Myocyte (in vitro differentiated cells): ENCODE results near the gene SUPT5H. TPM values are rescaled to one million over a fixed set of nuclear protein-coding genes. Genes with fewer than 3 reads are reported as not detected.

ENCODE experiments used
- DNase-seq: peaks from one replicate; pipeline ENCODE4 v3.0.0-alpha.2; 2012; ENCODE audit warnings: low read depth
- microRNA-seq: library from miRNA; unstranded; fragments of <30 nt; microRNA quantifications from one replicate; pipeline ENCODE4, GENCODE V29; 2016
- total RNA-seq: library from RNA; depleted of rRNA; stranded (reverse); fragments of >200 nt; gene quantifications from 2 replicates; pipeline ENCODE4 v1.2.3, GENCODE V29; 2014

The SUPT5H gene
- total RNA-seq, 1 donor from 2014 or later: 124 TPM

DNA sequence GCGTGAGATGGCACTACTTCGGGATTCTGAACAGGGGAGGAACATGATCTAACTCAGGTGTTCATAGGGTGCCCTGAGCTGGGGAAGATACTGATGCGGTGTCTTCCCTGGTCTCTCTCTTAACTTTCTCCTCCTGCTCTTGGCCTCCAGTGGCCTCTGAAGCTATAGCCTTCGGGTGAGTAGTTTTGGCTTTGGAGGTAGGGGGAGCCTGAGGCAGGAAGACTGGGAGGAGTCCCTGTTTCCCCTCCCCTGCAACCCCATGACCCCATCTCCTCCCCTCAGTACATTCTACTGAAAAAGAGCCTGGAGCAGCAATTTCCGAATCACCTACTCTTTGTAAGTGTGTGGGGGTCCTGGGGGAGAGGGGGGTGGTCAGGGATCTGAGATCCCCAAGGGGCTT is 73.1 kb downstream of the SUPT5H start:
- no peak for DNase-seq

DNA sequence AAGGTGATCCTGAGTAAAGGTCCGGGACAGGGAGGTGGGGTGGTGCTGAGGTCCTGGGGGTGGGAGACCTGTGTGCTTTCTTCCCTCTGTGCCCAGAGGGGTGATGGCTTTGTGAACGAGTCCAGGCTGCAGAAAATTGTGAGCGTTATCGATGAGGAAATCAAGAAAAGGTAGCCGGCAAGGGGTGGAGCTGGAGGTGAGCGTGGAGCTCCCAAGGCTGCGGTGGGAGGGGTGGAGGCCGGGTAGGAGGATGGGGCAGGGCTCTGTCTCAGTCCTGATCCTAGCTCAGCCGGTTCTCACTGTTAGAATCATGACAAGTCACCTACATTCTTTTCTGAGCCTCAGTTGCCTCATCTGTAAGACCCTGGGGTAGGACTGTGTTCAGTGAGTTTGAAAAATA is 73.6 kb downstream of the SUPT5H start:
- DNase-seq: no peak

DNA sequence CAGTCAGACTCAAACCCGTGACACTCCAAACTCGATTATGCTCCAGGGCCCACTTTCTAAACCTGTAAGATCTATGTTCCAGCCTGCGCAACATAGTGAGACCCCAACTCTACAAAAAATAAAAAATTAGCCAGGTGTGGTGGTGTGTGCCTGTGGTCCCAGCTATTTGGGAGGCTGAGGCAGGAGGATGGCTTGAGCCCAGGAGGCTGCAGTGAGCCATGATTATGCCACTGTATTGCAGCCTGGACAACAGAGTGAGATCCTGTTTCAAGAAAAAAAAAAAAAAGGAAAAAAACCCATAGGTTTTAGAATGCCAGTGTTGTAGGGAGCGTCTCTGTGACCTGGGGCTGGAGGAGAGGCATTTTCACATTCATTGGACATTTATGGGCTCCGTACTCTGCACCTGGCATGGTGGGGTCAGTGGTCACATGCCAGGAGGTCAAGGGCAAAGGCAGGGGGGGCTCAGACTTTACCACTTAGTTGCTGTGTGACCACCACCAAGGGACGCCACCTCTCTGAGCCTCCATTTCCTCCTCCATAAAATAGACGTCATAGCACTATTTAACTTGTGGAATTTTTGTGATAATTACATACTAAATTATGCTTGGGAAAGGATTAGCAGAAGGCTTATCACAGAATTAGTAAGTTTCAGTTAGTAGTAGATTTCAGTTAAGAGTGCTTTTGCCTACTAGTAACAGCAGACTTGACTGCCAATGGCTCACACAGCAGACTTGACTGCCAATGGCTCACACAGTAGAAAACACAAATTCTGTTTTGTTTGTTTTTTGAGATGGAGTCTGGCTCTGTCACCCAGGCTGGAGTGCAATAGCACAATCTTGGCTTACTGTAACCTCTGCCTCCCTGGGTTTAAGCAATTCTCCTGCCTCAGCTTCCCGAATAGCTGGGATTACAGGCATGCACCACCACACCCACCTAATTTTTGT is 75.4 kb downstream of the SUPT5H start:
- no peak for DNase-seq

DNA sequence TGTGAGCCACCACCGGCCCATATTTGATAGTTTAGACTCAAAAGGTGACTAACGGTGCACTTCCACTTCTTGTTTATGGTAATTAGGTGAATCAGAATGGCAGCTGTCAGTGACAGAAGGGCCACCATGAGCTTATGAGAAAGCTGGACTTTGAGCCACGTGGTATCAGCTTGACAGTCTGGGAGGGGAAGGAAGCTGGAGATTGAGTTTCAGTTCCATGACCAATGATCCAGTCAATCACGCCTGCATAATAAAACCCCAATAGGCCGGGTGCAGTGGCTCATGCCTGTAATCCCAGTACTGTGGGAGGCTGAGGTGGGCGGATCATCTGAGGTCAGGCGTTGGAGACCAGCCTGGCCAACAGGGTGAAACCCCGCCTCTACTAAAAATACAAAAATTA is 79.1 kb downstream of the SUPT5H start:
- DNase-seq: peak; percentile 16

DNA sequence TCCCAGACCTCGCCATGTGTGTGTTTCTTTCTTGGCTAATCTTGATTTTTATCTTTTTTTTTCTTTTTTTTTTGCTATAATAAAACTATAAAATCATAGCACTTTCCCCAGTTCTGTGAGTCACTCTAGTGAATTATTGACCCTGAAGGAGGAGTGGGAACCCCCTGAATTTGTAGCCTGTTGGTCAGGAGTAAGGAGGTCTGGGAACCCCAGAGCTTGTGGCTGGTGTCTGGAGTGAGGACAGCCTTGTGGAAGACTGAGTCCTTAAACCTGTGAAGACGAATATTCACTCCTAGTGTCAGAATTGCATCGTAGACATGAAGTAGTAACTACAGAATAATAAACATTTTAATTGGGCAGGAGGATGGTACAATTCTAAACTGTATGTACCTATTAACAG is 79.8 kb downstream of the SUPT5H start:
- DNase-seq: no peak

Small RNAs within 50 kb of the gene (microRNA-seq; reads per million reads assigned to microRNA genes)
- gene MIR4530: not detected

Other genes starting within 250 kb of the SUPT5H start
- not detected in 2 replicates for gene NCCRP1, start 248.6 kb upstream of the SUPT5H start, total RNA-seq
- not detected in 2 replicates for gene SYCN, start 241.3 kb upstream of the SUPT5H start, total RNA-seq
- not detected in 2 replicates for gene IFNL3, start 200.6 kb upstream of the SUPT5H start, total RNA-seq
- gene IFNL4, start 196.7 kb upstream of the SUPT5H start, total RNA-seq: not detected in 2 replicates
- not detected in 2 replicates for gene IFNL2, start 177.2 kb upstream of the SUPT5H start, total RNA-seq
- gene IFNL1, start 149.2 kb upstream of the SUPT5H start, total RNA-seq: not detected in 2 replicates
- gene LRFN1, start 124.7 kb upstream of the SUPT5H start, total RNA-seq: 0.05 and 0.13 TPM in 2 replicates
- gene GMFG, start 109.5 kb upstream of the SUPT5H start, total RNA-seq: not detected in 2 replicates
- 110 and 138 TPM in 2 replicates for gene SAMD4B, start 103.2 kb upstream of the SUPT5H start, total RNA-seq
- gene PAF1, start 54.5 kb upstream of the SUPT5H start, total RNA-seq: 37.0 and 39.1 TPM in 2 replicates
- gene MED29, start 54.2 kb upstream of the SUPT5H start, total RNA-seq: 28.1 and 29.3 TPM in 2 replicates
- 6.8 and 7.3 TPM in 2 replicates for gene ZFP36, start 38.7 kb upstream of the SUPT5H start, total RNA-seq
- 14.3 and 20.6 TPM in 2 replicates for gene PLEKHG2, start 32.9 kb upstream of the SUPT5H start, total RNA-seq
- gene RPS16, start 9.6 kb upstream of the SUPT5H start, total RNA-seq: 129 and 130 TPM in 2 replicates
- gene TIMM50, start 35.3 kb downstream of the SUPT5H start, total RNA-seq: 65.1 and 71.1 TPM in 2 replicates
- 0.42 and 0.51 TPM in 2 replicates for gene DLL3, start 53.4 kb downstream of the SUPT5H start, total RNA-seq
- gene SELENOV, start 69.6 kb downstream of the SUPT5H start, total RNA-seq: not detected in 2 replicates
- gene EID2B, start 87.3 kb downstream of the SUPT5H start, total RNA-seq: 2.9 and 3.3 TPM in 2 replicates
- 12.9 and 16.4 TPM in 2 replicates for gene EID2, start 94.6 kb downstream of the SUPT5H start, total RNA-seq
- gene LGALS13, start 156.9 kb downstream of the SUPT5H start, total RNA-seq: not detected in 2 replicates
- not detected in 2 replicates for gene LGALS16, start 210.3 kb downstream of the SUPT5H start, total RNA-seq